CD4-positive, alpha-beta T cell (primary cell): ENCODE results near the gene NUMA1. TPM values are rescaled to one million over a fixed set of nuclear protein-coding genes. Genes with fewer than 3 reads are reported as not detected.

Experiments
- ATAC-seq: fragments of 200-7000 bp; cut with Tn5 transposase; one replicate; pipeline ENCODE4 v1.10.0; 2022; ENCODE audit warnings: mild to moderate bottlenecking; ENCODE audit not compliant: poor library complexity
- CTCF ChIA-PET: fragments of 350-600 bp; sonication (Branson Sonifier 250); formaldehyde crosslinking; loops from one replicate; lab custom pipeline; 2021; ENCODE audit warnings: antibody characterized with exemption, inconsistent platforms; lab: Charles Lee
- POLR2A ChIA-PET: fragments of 350-600 bp; sonication (Branson Sonifier 250); formaldehyde crosslinking; loops from one replicate; lab custom pipeline; 2021; ENCODE audit warnings: antibody characterized with exemption, inconsistent platforms; lab: Charles Lee
- DNase-seq, 14 experiments: peaks; one replicate each; pipeline ENCODE4 v3.0.0-alpha.2; 2013 to 2020; ENCODE audit warnings: mixed read lengths in 2 of 14
- H3K27ac ChIP-seq, 2 donors: one replicate each; pipeline versions ENCODE4 v1.5.1 to v1.7.0; 2013; ENCODE audit warnings: low read length in 2 of 2, low read depth in 1 of 2, mild to moderate bottlenecking in 1 of 2
- H3K27me3 ChIP-seq, 2 experiments: 1 replicate in 1 of 2; 2 replicates in 1 of 2; pipeline versions ENCODE4 v1.6.1 to v1.7.0; 2013; ENCODE audit warnings: low read length in 2 of 2, control low read depth in 1 of 2, mild to moderate bottlenecking in 1 of 2, moderate library complexity in 1 of 2; ENCODE audit not compliant: insufficient read depth in 2 of 2, control insufficient read depth in 1 of 2
- H3K36me3 ChIP-seq: one replicate; pipeline ENCODE4 v1.6.1; 2013; ENCODE audit warnings: low read length, control low read depth; ENCODE audit not compliant: insufficient read depth
- H3K4me1 ChIP-seq: one replicate; pipeline ENCODE4 v1.6.1; 2013; ENCODE audit warnings: low read length, control low read depth; ENCODE audit not compliant: insufficient read depth
- H3K4me3 ChIP-seq: one replicate; pipeline ENCODE4 v1.5.1; 2013; ENCODE audit warnings: mild to moderate bottlenecking, low read length, moderate library complexity
- H3K9me3 ChIP-seq, 2 experiments: 1 replicate in 1 of 2; 2 replicates in 1 of 2; pipeline versions ENCODE4 v1.6.1 to v1.7.0; 2013; ENCODE audit warnings: low read length in 2 of 2, mild to moderate bottlenecking in 2 of 2, control low read depth in 1 of 2, moderate library complexity in 1 of 2; ENCODE audit not compliant: control insufficient read depth in 1 of 2, insufficient read depth in 1 of 2
- H3K27ac Mint-ChIP-seq: one replicate; pipeline ENCODE4 v1.8.0; 2020; ENCODE audit warnings: mixed read lengths
- H3K27me3 Mint-ChIP-seq: one replicate; pipeline ENCODE4 v1.8.0; 2021; ENCODE audit warnings: mixed read lengths
- H3K36me3 Mint-ChIP-seq: one replicate; pipeline ENCODE4 v1.8.0; 2021; ENCODE audit warnings: low read depth, mixed read lengths
- H3K4me1 Mint-ChIP-seq: one replicate; pipeline ENCODE4 v1.8.0; 2021; ENCODE audit warnings: low read depth, mixed read lengths
- H3K4me3 Mint-ChIP-seq: one replicate; pipeline ENCODE4 v1.8.0; 2020; ENCODE audit warnings: mild to moderate bottlenecking, mixed read lengths
- H3K9me3 Mint-ChIP-seq: one replicate; pipeline ENCODE4 v1.8.0; 2020; ENCODE audit warnings: mixed read lengths
- CTCF ChIP-seq: fragments of 200-600 bp; IDR thresholded peaks from one replicate; pipeline ENCODE4 v1.8.0; 2022; ENCODE audit warnings: antibody characterized with exemption, mild to moderate bottlenecking
- intact Hi-C, 2 experiments: fragments of 100-400 bp; cut with DNase I in 1 of 2; cut with micrococcal nuclease in 1 of 2; formaldehyde crosslinking; loops; one replicate each; pipeline versions ENCODE4 v1.15.1 to v1.9.0; 2023 to 2025; cut with DNase I, micrococcal nuclease
- microRNA-seq: library from miRNA; unstranded; fragments of <30 nt; microRNA quantifications from one replicate; pipeline ENCODE4 v1.2.0, GENCODE V29; 2021; ENCODE audit warnings: borderline microRNAs expressed, borderline replicate concordance
- total RNA-seq, 174 experiments: library from RNA in 2 of 174; stranded (reverse) in 2 of 174; gene quantifications; one replicate each; pipeline ENCODE4 v1.2.3 and lab custom pipeline; 2021 to 2026

Gene NUMA1
- total RNA-seq, 2 experiments from 2014 or later, result 191 to 197 TPM

GRCh38 chr11:71962428-71963038 is 117.8 kb downstream of the NUMA1 start:
- ATAC-seq, result no peak
- Histone ChIP-seq H3K27ac (no peak overlapping the region), H3K4me3 (no peak overlapping the region), H3K9me3 (peaks cover 0 to 3% of the 10 kb centered on the region in 2 experiments), H3K36me3 (peaks cover 31% of the 10 kb centered on the region), H3K27me3 (no peaks in the 10 kb centered on the region), H3K4me1 (no peaks in the 10 kb centered on the region)
- ChIA-PET POLR2A (no interaction called here), CTCF (no interaction called here)
- Mint-ChIP-seq H3K27me3 (no peaks in the 10 kb centered on the region), H3K9me3 (no peaks in the 10 kb centered on the region), H3K36me3 (peaks cover 46% of the 10 kb centered on the region), H3K4me1 (no peaks in the 10 kb centered on the region), H3K4me3 (no peak overlapping the region), H3K27ac (no peak overlapping the region)
- no peak for TF ChIP-seq CTCF
- intact Hi-C loops, result no loop called here
- peak in 2 of 14 experiments; percentile 8 to 11 for DNase-seq

GRCh38 chr11:71955898-71956456 is 124.4 kb downstream of the NUMA1 start:
- Mint-ChIP-seq H3K4me3 (no peak overlapping the region), H3K27me3 (no peaks in the 10 kb centered on the region), H3K9me3 (no peaks in the 10 kb centered on the region), H3K36me3 (peaks cover 16% of the 10 kb centered on the region), H3K4me1 (peaks cover 33% of the 10 kb centered on the region), H3K27ac (peak overlapping the region; percentile 45)
- no peak for DNase-seq
- Histone ChIP-seq H3K4me1 (no peaks in the 10 kb centered on the region), H3K36me3 (peaks cover 11% of the 10 kb centered on the region), H3K4me3 (no peak overlapping the region), H3K9me3 (no peaks in the 10 kb centered on the region), H3K27me3 (no peaks in the 10 kb centered on the region), H3K27ac (no peak overlapping the region)
- CTCF ChIA-PET, result no interaction called here
- POLR2A ChIA-PET, result interaction anchor here (0.7 kb wide), 1 partner anchor 27 kb away, joined by 3 read pairs; the partner anchor contains the start of gene RNF121
- ATAC-seq, result no peak
- TF ChIP-seq CTCF, result no peak
- intact Hi-C loops, result no loop called here

Small RNAs within 50 kb of the gene (microRNA-seq; reads per million reads assigned to microRNA genes)
- not detected for gene MIR3165

Other genes starting within 250 kb of the NUMA1 start
- not detected for gene DEFB108B, start 247.3 kb downstream of the NUMA1 start, total RNA-seq
- gene DEFB131B, start 202.1 kb downstream of the NUMA1 start, total RNA-seq, result not detected
- 10 to 100 TPM; 14.9 to 15.7 TPM for gene XNDC1N, start 151.9 kb downstream of the NUMA1 start, total RNA-seq
- gene RNF121, start 151.5 kb downstream of the NUMA1 start, total RNA-seq, result 10 to 100 TPM; 10.1 to 10.4 TPM
- gene IL18BP, start 81.6 kb downstream of the NUMA1 start, total RNA-seq, result 10 to 100 TPM; 14.7 to 16.8 TPM
- gene LRRC51, start 308 bp upstream of the NUMA1 start, total RNA-seq, result 1 to 10 TPM in 1 of 2 experiments, under 1 TPM in 1; 0.87 to 1.1 TPM
- 10 to 100 TPM; 29.5 to 30.4 TPM for gene LAMTOR1, start 22.8 kb upstream of the NUMA1 start, total RNA-seq
- gene TOMT, start 25.4 kb upstream of the NUMA1 start, total RNA-seq, result not detected
- gene ANAPC15, start 32.2 kb upstream of the NUMA1 start, total RNA-seq, result 10 to 100 TPM; 48.8 to 52.5 TPM
- under 1 TPM in 1 of 2 experiments, not detected in 1; 0.47 TPM for gene FOLR3, start 55.2 kb upstream of the NUMA1 start, total RNA-seq
- not detected for gene FOLR1, start 111.6 kb upstream of the NUMA1 start, total RNA-seq
- gene FOLR2, start 136.3 kb upstream of the NUMA1 start, total RNA-seq, result not detected
- gene INPPL1, start 144.2 kb upstream of the NUMA1 start, total RNA-seq, result 100 to 1,000 TPM; 124 to 128 TPM
- not detected for gene PHOX2A, start 163.6 kb upstream of the NUMA1 start, total RNA-seq